ENCODE data around the gene CEP112. TPM values are rescaled to one million over a fixed set of nuclear protein-coding genes. Genes with fewer than 3 reads are reported as not detected.

The CEP112 gene
- total RNA-seq, 1 donor from 2014 or later: 3.8 TPM

GRCh38 chr17:65666876-65667321 lies 525.0 kb downstream of the CEP112 start:
- POLR2A ChIA-PET: no interaction called here
- Mint-ChIP-seq H3K36me3 (ENCODE audit: low read depth) (no peaks in the 10 kb centered on the region), H3K27ac (no peak overlapping the region), H3K27me3 (peaks cover 5% of the 10 kb centered on the region), H3K4me1 (no peaks in the 10 kb centered on the region), H3K9me3 (no peaks in the 10 kb centered on the region), H3K4me3 (no peak overlapping the region)
- ATAC-seq (ENCODE audit: low read depth): no peak
- DNase-seq: no peak
- CTCF ChIA-PET: no interaction called here
- TF ChIP-seq CTCF (IDR thresholded peaks at IDR 0.05): no peak
- intact Hi-C loops (cut with micrococcal nuclease): no loop called here

- CTCF ChIA-PET: no interaction called here
- no peak for TF ChIP-seq CTCF (IDR thresholded peaks at IDR 0.05)
- Mint-ChIP-seq H3K27me3 (peaks cover 5% of the 10 kb centered on the region), H3K4me3 (no peak overlapping the region), H3K4me1 (no peaks in the 10 kb centered on the region), H3K36me3 (ENCODE audit: low read depth) (no peaks in the 10 kb centered on the region), H3K27ac (no peak overlapping the region), H3K9me3 (peaks cover under 1% of the 10 kb centered on the region)
- DNase-seq: no peak
- POLR2A ChIA-PET: no interaction called here
- ATAC-seq (ENCODE audit: low read depth): no peak
- intact Hi-C loops (cut with micrococcal nuclease): no loop called here
Measured at GRCh38 chr17:65665966-65666365, 526.0 kb downstream of the CEP112 start.

- intact Hi-C loops (cut with micrococcal nuclease): no loop called here
- no peak for TF ChIP-seq CTCF (IDR thresholded peaks at IDR 0.05)
- H3K9me3 Mint-ChIP-seq: peaks cover 4% of the 10 kb centered on the region
- peaks cover 5% of the 10 kb centered on the region for H3K27me3 Mint-ChIP-seq
- no peaks in the 10 kb centered on the region for H3K36me3 Mint-ChIP-seq (ENCODE audit: low read depth)
- ChIA-PET POLR2A (no interaction called here), CTCF (no interaction called here)
- H3K4me3 Mint-ChIP-seq: no peak overlapping the region
- DNase-seq (no peak), ATAC-seq (ENCODE audit: low read depth) (no peak)
- H3K4me1 Mint-ChIP-seq: no peaks in the 10 kb centered on the region
- H3K27ac Mint-ChIP-seq: no peak overlapping the region
Measured at GRCh38 chr17:65664696-65665095, 527.2 kb downstream of the CEP112 start.

- ATAC-seq (ENCODE audit: low read depth) (no peak), DNase-seq (no peak)
- Mint-ChIP-seq H3K4me1 (no peaks in the 10 kb centered on the region), H3K4me3 (no peak overlapping the region), H3K9me3 (peaks cover 4% of the 10 kb centered on the region), H3K36me3 (ENCODE audit: low read depth) (no peaks in the 10 kb centered on the region), H3K27me3 (peaks cover 5% of the 10 kb centered on the region), H3K27ac (no peak overlapping the region)
- POLR2A ChIA-PET: no interaction called here
- CTCF ChIA-PET: no interaction called here
- intact Hi-C loops (cut with micrococcal nuclease): no loop called here
- TF ChIP-seq CTCF (IDR thresholded peaks at IDR 0.05): no peak
Measured at GRCh38 chr17:65664266-65664665, 527.7 kb downstream of the CEP112 start.

- ChIA-PET CTCF (no interaction called here), POLR2A (no interaction called here)
- no peaks in the 10 kb centered on the region for H3K36me3 Mint-ChIP-seq (ENCODE audit: low read depth)
- no peak overlapping the region for H3K4me3 Mint-ChIP-seq
- intact Hi-C loops (cut with micrococcal nuclease): no loop called here
- H3K9me3 Mint-ChIP-seq: peaks cover 4% of the 10 kb centered on the region
- ATAC-seq (ENCODE audit: low read depth) (no peak), DNase-seq (no peak)
- H3K4me1 Mint-ChIP-seq: no peaks in the 10 kb centered on the region
- no peak for TF ChIP-seq CTCF (IDR thresholded peaks at IDR 0.05)
- peaks cover 5% of the 10 kb centered on the region for H3K27me3 Mint-ChIP-seq
- no peak overlapping the region for H3K27ac Mint-ChIP-seq
Measured at GRCh38 chr17:65662196-65662595, 529.7 kb downstream of the CEP112 start.

Data from activated B cell treated with CpG ODN at 0.5 μM for 24 hours (primary cell).